Measurements from ENCODE around the gene COL9A1. TPM values are rescaled to one million over a fixed set of nuclear protein-coding genes. Genes with fewer than 3 reads are reported as not detected.

The COL9A1 gene
- total and polyA plus RNA-seq, 9 of the 15 experiments (the other 6 are each of a cell fraction or from before 2014, with no cell fraction given) = 0.01 to 0.13 (median 0.06) TPM; not detected in 1

GRCh38 chr6:70307008-70307407 lies 4.1 kb upstream of the COL9A1 start (continued):
- no peak for TF ChIP-seq ZNF583 (CRISPR knock-in tag; IDR thresholded peaks at IDR 0.05)

- no peak for ATAC-seq
- Histone ChIP-seq H3K4me3 (no peak overlapping the region), H3K9ac (ENCODE audit: insufficient read depth in 1 of 2, low read depth in 2 of 2, low read length in 2 of 2) (no peak overlapping the region), H3K79me2 (ENCODE audit: control insufficient read depth, insufficient read depth, low read length) (no peaks in the 10 kb centered on the region), H3K27me3 (ENCODE audit: control insufficient read depth in 2 of 2, insufficient read depth in 2 of 2, low read length in 2 of 2) (peaks cover 12 to 21% of the 10 kb centered on the region in 2 experiments; a peak in 4 of 5 replicates), H3K4me2 (ENCODE audit: insufficient read depth, low read length) (no peak overlapping the region), H3K4me1 (replicated peaks in 1 of 2; ENCODE audit: control insufficient read depth in 2 of 2, insufficient read depth in 2 of 2, low read length in 2 of 2) (no peaks in the 10 kb centered on the region), H3K27ac (ENCODE audit: extremely low read depth, low read depth, low read length) (no peak overlapping the region), H2AFZ (ENCODE audit: low read depth, low read length) (no peak overlapping the region), H3K9me3 (replicated peaks; ENCODE audit: control insufficient read depth, insufficient read depth, low read depth, low read length) (no peaks in the 10 kb centered on the region), H3K36me3 (ENCODE audit: control insufficient read depth, insufficient read depth, low read length) (no peaks in the 10 kb centered on the region), H3K9me1 (ENCODE audit: control insufficient read depth, insufficient read depth, low read length) (no peaks in the 10 kb centered on the region), H4K20me1 (replicated peaks; ENCODE audit: control insufficient read depth, insufficient read depth, low read length) (no peaks in the 10 kb centered on the region)
- intact Hi-C loops (cut with micrococcal nuclease) (no loop called here), in situ Hi-C loops (cut with MboI) (loop anchor here (5.0 to 10.0 kb wide), 3 partner anchors 63 to 390 kb away; no protein-coding TSS in a partner anchor)
- POLR2A ChIA-PET = interaction anchor here (0.7 to 0.8 kb wide), 2 partner anchors 74 to 1165 kb away, joined by 3 read pairs; no protein-coding TSS in a partner anchor
- no peak for FAIRE-seq
- no TSS peak for BruUV-seq (replicated peaks)
- 13% methylated on average over 1 of the region's 1 CpG for WGBS (ENCODE audit: insufficient coverage, low coverage, missing lambda C conversion rate)
- no peak for DNase-seq (ENCODE audit: extremely low read depth in 1 of 4, low spot score in 3 of 4)
- CTCF ChIA-PET (ENCODE audit: low intra/inter-chr PET ratio) = no interaction called here
- TF ChIP-seq ELF2 (CRISPR knock-in tag; IDR thresholded peaks at IDR 0.05) (no peak), IRF1 (CRISPR knock-in tag; IDR thresholded peaks at IDR 0.05; ENCODE audit: borderline replicate concordance) (no peak), WHSC1 (IDR thresholded peaks at IDR 0.05; ENCODE audit: low read length) (no peak), AFF1 (IDR thresholded peaks at IDR 0.05; ENCODE audit: low read depth in 1 of 2, partially characterized antibody in 2 of 2) (no peak), SLC30A9 (CRISPR knock-in tag; IDR thresholded peaks at IDR 0.05) (no peak), NFXL1 (CRISPR knock-in tag; IDR thresholded peaks at IDR 0.05) (no peak), ZBTB43 (CRISPR knock-in tag; IDR thresholded peaks at IDR 0.05) (no peak), THAP12 (CRISPR knock-in tag; IDR thresholded peaks at IDR 0.05) (no peak), TSC22D4 (tag; IDR thresholded peaks at IDR 0.05) (no peak), ZNF644 (tag; IDR thresholded peaks at IDR 0.05; ENCODE audit: low read depth) (no peak)
These were observed 1.7 kb upstream of the COL9A1 start for GRCh38 chr6:70304616-70305015.

All from K562 (cell line).